Right lung (tissue), 5 donors: ENCODE data around the gene OR8B8. TPM values are rescaled to one million over a fixed set of nuclear protein-coding genes. Genes with fewer than 3 reads are reported as not detected.
A peak's percentile ranks its signal among the peaks of the same experiment; 100 is the strongest.
"Not testable (repeated sequence)": the region's sequence is repeated elsewhere in the genome, so short reads cannot be mapped to it uniquely, and the experiment has no call there.

Experiments used
- DNase-seq, 2 donors: peaks; one replicate each; pipeline ENCODE4 v3.0.0-alpha.2; 2013
- polyA plus RNA-seq, 5 donors: library from polyadenylated mRNA; unstranded; fragments of 120-200 nt; gene quantifications; one replicate each; pipeline versions ENCODE4 v1.2.1 to v1.2.3, GENCODE V29; 2013; ENCODE audit warnings: inconsistent platforms in 1 of 5, low replicate concordance in 1 of 5; ENCODE audit not compliant: insufficient read length in 5 of 5, insufficient read depth in 1 of 5

The OR8B8 gene
- polyA plus RNA-seq, 5 donors, result not detected

GRCh38 chr11:124441519-124441918 lies 4.0 kb downstream of the OR8B8 start:
- no peak for DNase-seq

DNA sequence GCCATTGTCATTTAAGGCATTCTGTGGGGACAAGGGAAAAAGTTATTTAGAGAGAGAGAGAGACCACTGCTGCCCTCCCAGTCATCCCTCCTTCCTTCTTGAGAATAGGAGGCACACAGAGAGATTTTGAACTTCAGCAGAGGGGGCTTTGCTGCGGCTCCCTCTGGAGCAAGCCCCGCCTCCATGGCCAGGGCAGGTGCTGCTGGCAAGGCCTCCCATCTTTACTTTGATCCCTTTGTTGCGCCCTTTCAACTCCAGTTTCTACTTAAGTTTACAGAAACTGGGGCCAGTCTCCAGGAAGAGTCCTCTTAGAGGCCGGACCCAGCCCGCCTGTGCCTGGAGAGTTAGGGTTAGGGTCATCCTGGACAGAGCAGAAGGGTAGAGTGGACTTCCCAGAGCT lies 4.4 kb downstream of the OR8B8 start:
- no peak for DNase-seq

DNA sequence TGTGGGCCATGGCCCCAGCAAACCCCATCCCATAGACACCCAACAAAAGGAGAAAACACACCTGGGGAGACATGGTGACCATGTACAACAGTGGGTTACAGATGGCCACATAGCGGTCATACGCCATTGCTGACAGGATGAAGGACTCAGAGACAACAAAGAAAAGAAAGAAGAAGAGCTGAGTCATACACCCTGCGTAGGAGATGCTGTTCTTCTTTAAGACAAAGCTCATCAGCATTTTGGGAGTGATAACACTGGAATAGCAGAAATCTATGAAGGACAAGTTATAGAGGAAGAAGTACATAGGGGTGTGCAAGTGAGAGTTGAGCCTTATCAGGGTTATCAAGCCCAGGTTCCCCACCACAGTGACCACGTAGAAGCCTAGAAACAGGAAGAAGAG lies 4.9 kb downstream of the OR8B8 start:
- no peak for DNase-seq

DNA sequence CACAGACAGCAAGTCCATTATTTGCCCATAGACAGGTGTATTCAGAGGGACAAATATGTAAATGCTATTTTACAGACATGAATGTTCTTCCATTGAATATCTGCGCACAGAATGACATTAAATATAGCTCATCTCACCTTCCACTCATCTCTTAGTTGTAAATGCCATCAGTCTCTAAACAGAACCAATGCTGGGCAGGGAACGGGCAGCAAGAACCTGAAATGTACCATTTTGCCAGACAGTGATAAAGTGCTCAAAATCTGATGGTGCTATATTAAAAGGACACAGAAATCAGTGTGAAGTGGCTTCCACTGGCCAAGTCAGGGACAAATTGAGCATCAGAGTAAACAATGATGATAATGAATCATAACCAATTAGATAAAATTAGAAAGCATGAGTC lies 10.8 kb downstream of the OR8B8 start:
- no peak for DNase-seq

- DNase-seq, result no peak
Measured at GRCh38 chr11:124429599-124429998, 15.9 kb downstream of the OR8B8 start.

- DNase-seq, result no peak
Measured at GRCh38 chr11:124424384-124424921, 21.0 kb downstream of the OR8B8 start, which contains the start of gene OR8B4. Gene OR8B4, minus strand, starts transcription at chr11:124424871. Its CDS starts 0 bp downstream, at chr11:124424871.

DNA sequence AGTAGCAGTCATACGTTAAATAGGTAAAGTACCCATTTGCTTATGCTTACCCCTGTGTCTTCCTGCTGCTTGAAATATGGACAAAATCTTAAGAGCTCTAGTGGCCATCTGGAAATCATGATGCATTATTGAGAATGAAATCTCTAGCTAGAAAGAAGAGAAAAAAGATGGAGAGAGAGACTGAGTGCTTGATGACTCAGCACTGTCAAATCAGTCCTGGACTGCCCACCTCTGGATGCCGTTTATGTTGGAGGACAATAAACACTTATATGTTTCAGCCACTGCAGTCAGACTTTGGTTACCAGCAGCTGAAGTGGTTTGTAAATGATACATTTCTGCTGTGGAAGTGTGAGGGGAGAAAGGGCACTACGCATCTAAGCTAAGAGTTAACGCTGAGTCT lies 24.5 kb downstream of the OR8B8 start:
- DNase-seq, result no peak

GRCh38 chr11:124415356-124415923 lies 30.1 kb downstream of the OR8B8 start:
- peak in 1 of 2 donors; percentile 3 for DNase-seq

GRCh38 chr11:124409906-124410305 lies 35.6 kb downstream of the OR8B8 start:
- no peak for DNase-seq

- DNase-seq, result no peak
Measured at GRCh38 chr11:124405581-124405980, 39.9 kb downstream of the OR8B8 start.

DNA sequence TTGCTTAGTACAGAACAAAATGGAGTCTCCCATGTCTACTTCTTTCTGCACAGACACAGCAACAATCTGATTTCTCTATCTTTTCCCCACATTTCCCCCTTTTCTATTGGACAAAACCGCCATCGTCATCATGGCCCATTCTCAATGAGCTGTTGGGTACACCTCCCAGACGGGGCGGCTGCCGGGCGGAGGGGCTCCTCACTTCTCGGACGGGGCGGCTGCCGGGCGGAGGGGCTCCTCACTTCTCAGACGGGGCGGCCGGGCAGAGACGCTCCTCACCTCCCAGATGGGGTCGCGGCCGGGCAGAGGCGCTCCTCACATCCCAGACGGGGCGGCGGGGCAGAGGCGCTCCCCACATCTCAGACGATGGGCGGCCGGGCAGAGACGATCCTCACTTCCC lies 42.3 kb downstream of the OR8B8 start:
- DNase-seq, result not testable (repeated sequence)

DNA sequence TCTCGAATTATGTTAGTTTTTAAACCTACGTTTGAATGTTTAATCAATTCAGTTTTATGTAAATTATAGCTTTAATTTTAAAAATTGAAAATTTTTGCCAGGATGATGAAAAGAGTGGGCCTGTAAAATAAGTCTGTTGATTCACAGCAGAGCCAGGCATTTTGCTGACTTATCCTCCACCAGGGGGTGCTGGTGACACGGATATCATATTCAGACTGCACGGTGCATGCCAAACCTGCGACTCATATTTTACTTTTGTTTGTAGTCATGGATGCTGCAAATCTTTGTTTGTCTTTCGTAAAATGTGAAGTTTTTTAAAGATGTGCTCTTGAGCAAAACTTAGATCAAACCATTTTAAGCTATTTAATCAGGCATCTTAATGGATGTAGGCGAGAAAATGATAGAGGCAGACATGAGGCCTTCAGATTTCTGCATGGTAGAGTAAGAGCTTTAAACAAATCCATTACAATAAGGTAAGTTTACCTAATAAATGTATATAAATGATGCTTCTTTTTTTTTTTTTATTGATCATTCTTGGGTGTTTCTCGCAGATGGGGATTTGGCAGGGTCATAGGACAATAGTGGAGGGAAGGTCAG lies 43.1 kb downstream of the OR8B8 start:
- DNase-seq, result peak; percentile 32 to 34

- DNase-seq, result no peak
Measured at GRCh38 chr11:124398924-124399323, 46.6 kb downstream of the OR8B8 start, which contains the start of gene OR8B3. Gene OR8B3, minus strand, starts transcription at chr11:124399024. Its CDS starts 1,673 bp downstream, at chr11:124397351.

GRCh38 chr11:124396847-124397246 lies 48.6 kb downstream of the OR8B8 start:
- DNase-seq, result not testable (repeated sequence)

DNA sequence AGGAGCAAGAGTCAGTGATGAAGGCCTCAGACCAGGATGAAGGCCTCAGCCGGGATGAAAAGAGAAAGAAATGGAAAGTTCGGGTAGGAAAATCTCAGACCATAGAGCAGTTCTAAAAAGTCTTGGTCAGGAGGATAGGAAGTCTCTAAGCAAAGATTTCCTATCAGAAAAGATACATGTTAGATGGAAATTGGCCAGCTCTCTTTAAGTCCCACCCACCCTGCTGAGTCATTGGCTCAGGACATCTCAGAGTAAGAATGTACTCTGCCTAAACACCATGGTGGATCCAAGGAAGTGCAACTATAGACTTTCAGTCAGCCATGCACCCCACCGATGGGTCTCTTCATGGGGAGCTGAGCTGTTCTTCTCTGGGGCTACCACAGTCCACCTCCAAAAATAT lies 51.1 kb downstream of the OR8B8 start:
- no peak for DNase-seq

Other genes starting within 250 kb of the OR8B8 start
- not detected for gene OR8G1, start 204.6 kb downstream of the OR8B8 start, polyA plus RNA-seq
- gene OR8G5, start 189.3 kb downstream of the OR8B8 start, polyA plus RNA-seq, result not detected
- gene OR8D1, start 131.7 kb downstream of the OR8B8 start, polyA plus RNA-seq, result not detected
- gene OR8D2, start 125.5 kb downstream of the OR8B8 start, polyA plus RNA-seq, result not detected
- gene OR8B2, start 61.2 kb downstream of the OR8B8 start, polyA plus RNA-seq, result not detected
- gene OR8B3, start 46.7 kb downstream of the OR8B8 start, polyA plus RNA-seq, result not detected
- not detected for gene OR8B4, start 20.8 kb downstream of the OR8B8 start, polyA plus RNA-seq
- gene OR8B12, start 98.0 kb upstream of the OR8B8 start, polyA plus RNA-seq, result not detected
- under 1 TPM in 3 of 5 donors, not detected in 2; 0.03 to 0.06 (median 0.04) TPM for gene OR8A1, start 124.3 kb upstream of the OR8B8 start, polyA plus RNA-seq
- under 1 TPM in 1 of 5 donors, not detected in 4; 0.08 TPM for gene PANX3, start 165.7 kb upstream of the OR8B8 start, polyA plus RNA-seq
- 10 to 100 TPM; 34.8 to 38.9 (median 38.3) TPM for gene TBRG1, start 177.2 kb upstream of the OR8B8 start, polyA plus RNA-seq
- gene SIAE, start 228.0 kb upstream of the OR8B8 start, polyA plus RNA-seq, result 10 to 100 TPM; 13.8 to 17.5 (median 14.7) TPM
- gene SPA17, start 228.2 kb upstream of the OR8B8 start, polyA plus RNA-seq, result 10 to 100 TPM; 12.3 to 19.1 (median 15.6) TPM